RCC 7860 (cell line): ENCODE data around the gene ALOX15.
"Not testable (repeated sequence)": the region's sequence is repeated elsewhere in the genome, so short reads cannot be mapped to it uniquely, and the experiment has no call there.

Source experiments
- DNase-seq: peaks from one replicate; pipeline ENCODE4 v3.0.0-alpha.2; 2015; ENCODE audit warnings: low spot score
- FAIRE-seq: peaks from 2 replicates; lab custom pipeline; 2012; peaks lifted over from hg19 to GRCh38; lab: Jason Lieb, UNC

The ALOX15 gene

GRCh38 chr17:4622375-4622774 lies 19.1 kb downstream of the ALOX15 start:
- DNase-seq (no peak), FAIRE-seq (no peak)

- DNase-seq (no peak), FAIRE-seq (no peak)
Observed at GRCh38 chr17:4620531-4621101, 20.9 kb downstream of the ALOX15 start.

- FAIRE-seq (no peak), DNase-seq (no peak)
Observed at GRCh38 chr17:4617590-4618351, 23.7 kb downstream of the ALOX15 start.

- DNase-seq, result no peak
- no peak for FAIRE-seq
Observed at GRCh38 chr17:4617090-4617489, 24.4 kb downstream of the ALOX15 start.

GRCh38 chr17:4616476-4616875 lies 25.0 kb downstream of the ALOX15 start:
- DNase-seq, result no peak
- FAIRE-seq, result no peak

- no peak for DNase-seq
- no peak for FAIRE-seq
Observed at GRCh38 chr17:4610656-4611055, 30.8 kb downstream of the ALOX15 start.

- FAIRE-seq (no peak), DNase-seq (no peak)
Observed at GRCh38 chr17:4610162-4610561, 31.3 kb downstream of the ALOX15 start.

GRCh38 chr17:4609761-4610160 lies 31.7 kb downstream of the ALOX15 start:
- FAIRE-seq, result no peak
- no peak for DNase-seq

GRCh38 chr17:4607773-4608187 lies 33.7 kb downstream of the ALOX15 start:
- FAIRE-seq, result no peak

GRCh38 chr17:4607261-4607741 lies 34.2 kb downstream of the ALOX15 start:
- DNase-seq (no peak), FAIRE-seq (no peak)

More at GRCh38 chr17:4607773-4608187, 33.7 kb downstream of the ALOX15 start:
- no peak for DNase-seq

- no peak for FAIRE-seq
- DNase-seq, result no peak
Observed at GRCh38 chr17:4605826-4606225, 35.7 kb downstream of the ALOX15 start.

- DNase-seq, FAIRE-seq: not testable (repeated sequence)
Observed at GRCh38 chr17:4604736-4605135, 36.7 kb downstream of the ALOX15 start.

- DNase-seq, result no peak
Observed at GRCh38 chr17:4604111-4604644, 37.3 kb downstream of the ALOX15 start.

GRCh38 chr17:4602041-4602440 lies 39.4 kb downstream of the ALOX15 start:
- DNase-seq, result no peak
- FAIRE-seq, result no peak

More at GRCh38 chr17:4604111-4604644, 37.3 kb downstream of the ALOX15 start:
- no peak for FAIRE-seq

- no peak for DNase-seq
- FAIRE-seq, result no peak
Observed at GRCh38 chr17:4601326-4601725, 40.2 kb downstream of the ALOX15 start.

GRCh38 chr17:4600563-4600962 lies 40.9 kb downstream of the ALOX15 start:
- no peak for DNase-seq
- no peak for FAIRE-seq

- no peak for FAIRE-seq
- no peak for DNase-seq
Observed at GRCh38 chr17:4599505-4600281, 41.8 kb downstream of the ALOX15 start.

- FAIRE-seq, result no peak
- no peak for DNase-seq
Observed at GRCh38 chr17:4598776-4599504, 42.5 kb downstream of the ALOX15 start.

- DNase-seq (no peak), FAIRE-seq (no peak)
Observed at GRCh38 chr17:4597975-4598374, 43.5 kb downstream of the ALOX15 start.

- DNase-seq (no peak), FAIRE-seq (no peak)
Observed at GRCh38 chr17:4596636-4597380, 44.7 kb downstream of the ALOX15 start.
